NCI-H345 treated with DMSO at 0.1 percent for 48 hours (cell line): Measurements from ENCODE around the gene LYZL6.
A peak's percentile ranks its signal among the peaks of the same experiment; 100 is the strongest.
"Not testable (repeated sequence)": the region's sequence is repeated elsewhere in the genome, so short reads cannot be mapped to it uniquely, and the experiment has no call there.

Source experiments
- DNase-seq: peaks from one replicate; lab custom pipeline; 2025; ENCODE audit not compliant: unreplicated experiment; lab: John Stamatoyannopoulos, UW

The LYZL6 gene

GRCh38 chr17:35948092-35948491, 4.6 kb upstream of the LYZL6 start:
- no peak for DNase-seq

GRCh38 chr17:35947156-35947585, 3.7 kb upstream of the LYZL6 start:
- DNase-seq = peak; percentile 50

DNA sequence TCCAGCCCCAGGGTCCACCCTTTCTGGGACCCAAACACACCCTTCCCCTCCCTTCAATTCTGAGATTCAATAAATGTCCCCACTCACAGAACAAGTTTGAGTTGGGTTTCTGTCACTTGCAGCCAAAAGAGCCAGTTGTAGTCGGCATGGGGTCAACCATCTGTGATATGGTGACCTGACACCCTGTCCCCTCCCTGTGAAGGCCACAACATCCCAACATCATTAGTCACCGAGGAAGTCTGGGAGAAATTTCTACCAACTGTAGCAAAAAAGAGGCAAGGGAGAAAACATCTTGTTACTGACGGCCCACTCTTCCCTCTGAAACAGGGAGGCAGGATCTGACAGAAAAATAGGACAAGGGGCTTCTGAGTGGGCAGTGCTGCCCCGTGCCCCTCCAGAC, 638 bp upstream of the LYZL6 start:
- no peak for DNase-seq

DNA sequence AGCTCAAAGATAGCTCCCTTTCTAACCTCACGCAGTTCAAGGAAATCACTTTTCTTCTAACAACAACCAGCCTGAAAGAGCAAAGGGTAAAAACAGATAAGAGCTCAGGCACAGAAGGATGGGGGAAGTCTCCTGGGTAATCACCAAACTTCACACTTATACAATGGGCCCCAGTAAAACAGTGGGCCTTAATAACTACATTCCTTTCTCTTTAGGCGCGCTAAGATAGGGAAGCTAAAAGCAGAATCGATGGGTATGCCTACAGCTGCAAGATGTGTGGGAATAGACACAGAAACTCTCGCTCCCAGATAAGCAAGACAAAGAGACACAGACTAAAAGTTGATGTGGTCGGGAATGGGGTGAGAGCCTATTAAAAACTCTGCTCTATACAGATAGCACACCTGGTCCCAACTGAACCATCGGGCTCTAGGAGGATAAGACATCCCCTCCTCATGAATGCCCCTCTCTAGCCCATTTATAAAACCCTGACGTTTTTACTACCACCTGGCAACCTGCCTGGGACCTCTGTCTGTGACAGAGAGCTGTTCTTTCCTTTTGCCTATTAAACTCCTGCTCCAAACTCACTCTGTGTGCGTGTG, 826 bp downstream of the LYZL6 start:
- DNase-seq = no peak

DNA sequence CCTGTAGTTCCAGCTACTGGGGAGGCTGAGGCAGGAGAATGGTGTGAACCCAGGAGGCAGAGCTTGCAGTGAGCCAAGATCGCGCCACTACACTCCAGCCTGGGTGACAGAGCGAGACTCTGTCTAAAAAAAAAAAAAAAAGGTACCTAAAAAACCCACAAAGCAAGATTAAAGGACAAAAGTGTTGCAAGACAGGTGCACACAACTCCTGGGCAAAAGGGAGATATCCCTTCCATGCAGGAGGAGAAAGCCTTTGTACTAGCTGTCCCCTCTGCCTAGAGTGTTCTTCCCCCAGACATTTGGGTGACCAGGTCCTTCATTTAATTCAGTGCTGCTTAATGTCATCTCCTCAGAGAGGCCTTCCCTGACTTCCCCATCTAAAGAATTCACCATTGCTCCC, 5.0 kb downstream of the LYZL6 start:
- not testable (repeated sequence) for DNase-seq

DNA sequence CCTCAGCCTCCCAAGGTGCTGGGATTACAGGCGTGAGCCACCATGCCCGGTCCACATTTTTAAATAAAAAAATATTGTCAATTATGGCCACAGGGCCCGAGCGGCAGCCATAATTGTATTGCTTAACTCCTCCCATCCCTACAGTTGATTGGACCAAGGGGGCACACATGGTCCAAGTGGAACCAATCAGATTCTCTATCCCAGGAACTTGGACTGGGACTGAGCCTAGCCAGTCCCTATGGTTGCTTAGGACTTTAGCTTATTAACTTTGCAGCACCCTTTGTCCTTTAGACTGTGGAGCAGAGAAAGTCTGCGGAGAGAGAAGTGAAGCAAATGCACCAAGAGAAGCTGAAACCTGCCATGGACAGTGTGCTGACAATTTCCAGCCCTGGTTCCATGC, 7.5 kb downstream of the LYZL6 start:
- no peak for DNase-seq

GRCh38 chr17:35934760-35935159, 8.8 kb downstream of the LYZL6 start:
- DNase-seq = no peak

GRCh38 chr17:35932586-35932985, 10.9 kb downstream of the LYZL6 start:
- no peak for DNase-seq

GRCh38 chr17:35931794-35932425, 11.6 kb downstream of the LYZL6 start:
- DNase-seq = no peak

- peak; percentile 67 for DNase-seq
Measured at GRCh38 chr17:35930211-35931065, 13.1 kb downstream of the LYZL6 start, which contains the start of gene RDM1. Gene RDM1, minus strand, starts transcription at chr17:35930773. Its CDS starts 46 bp downstream, at chr17:35930727.

- no peak for DNase-seq
Measured at GRCh38 chr17:35927714-35928113, 15.8 kb downstream of the LYZL6 start.

- DNase-seq = no peak
Measured at GRCh38 chr17:35923609-35924114, 19.9 kb downstream of the LYZL6 start.

DNA sequence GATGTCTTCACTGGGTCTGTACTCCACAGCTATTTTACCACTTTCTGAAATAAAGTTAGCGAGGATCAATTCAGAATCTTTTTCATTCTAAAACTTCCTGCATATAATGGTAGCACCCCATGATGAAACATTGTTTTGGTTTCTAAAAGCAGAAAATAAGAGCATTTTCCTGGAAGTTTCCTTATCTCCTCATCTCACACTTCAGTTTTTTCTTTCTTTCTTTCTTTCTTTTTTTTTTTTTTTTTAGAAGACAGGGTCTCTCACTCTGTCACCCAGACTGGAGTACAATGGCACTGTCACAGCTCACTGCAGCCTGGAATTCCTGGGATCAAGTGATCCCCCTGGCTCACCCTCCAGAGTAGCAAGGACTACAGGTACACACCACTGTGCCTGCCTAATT, 23.3 kb downstream of the LYZL6 start:
- DNase-seq = no peak

DNA sequence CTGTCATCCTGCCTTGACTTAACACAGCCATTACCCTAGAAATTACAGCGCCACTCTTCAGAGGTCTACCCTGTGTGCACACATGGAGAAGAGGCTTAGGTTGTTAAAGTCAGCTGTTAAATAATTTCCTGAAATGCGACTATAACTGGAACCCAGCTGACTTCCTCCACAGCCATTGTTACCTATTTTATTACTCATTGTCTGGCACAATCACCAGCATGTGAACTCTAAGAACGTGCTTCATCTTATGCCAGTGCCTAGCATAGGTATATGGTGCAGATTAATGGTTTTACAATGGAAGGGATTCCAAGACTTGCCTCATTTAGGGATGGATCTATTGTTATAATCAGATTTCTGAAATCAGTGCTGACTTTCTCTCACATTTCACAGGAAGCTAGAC, 24.8 kb downstream of the LYZL6 start:
- DNase-seq = no peak

GRCh38 chr17:35917519-35918213, 25.8 kb downstream of the LYZL6 start:
- DNase-seq = no peak

GRCh38 chr17:35915153-35915964, 28.2 kb downstream of the LYZL6 start:
- DNase-seq = no peak

DNA sequence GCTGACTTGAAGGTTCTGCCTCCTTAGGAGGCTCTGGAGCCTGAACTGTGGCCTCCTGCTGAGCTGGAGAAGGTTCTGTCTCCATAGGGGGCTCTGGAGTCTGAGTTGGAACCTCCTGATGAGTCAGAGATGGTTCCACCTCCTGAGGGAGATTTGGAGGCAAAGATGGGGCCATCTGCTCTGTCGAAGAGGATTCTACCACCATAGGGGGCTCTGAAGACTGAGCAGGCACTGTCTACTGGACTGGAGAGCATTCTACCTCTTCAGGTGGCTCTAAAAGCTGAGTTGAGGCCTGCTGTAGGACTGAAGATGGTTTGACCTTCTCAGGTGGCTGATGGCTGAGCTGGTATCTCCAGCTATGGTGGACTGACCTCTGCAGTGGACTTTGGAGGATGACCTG, 29.2 kb downstream of the LYZL6 start:
- DNase-seq = no peak

- no peak for DNase-seq
Measured at GRCh38 chr17:35913609-35914008, 29.9 kb downstream of the LYZL6 start.

DNA sequence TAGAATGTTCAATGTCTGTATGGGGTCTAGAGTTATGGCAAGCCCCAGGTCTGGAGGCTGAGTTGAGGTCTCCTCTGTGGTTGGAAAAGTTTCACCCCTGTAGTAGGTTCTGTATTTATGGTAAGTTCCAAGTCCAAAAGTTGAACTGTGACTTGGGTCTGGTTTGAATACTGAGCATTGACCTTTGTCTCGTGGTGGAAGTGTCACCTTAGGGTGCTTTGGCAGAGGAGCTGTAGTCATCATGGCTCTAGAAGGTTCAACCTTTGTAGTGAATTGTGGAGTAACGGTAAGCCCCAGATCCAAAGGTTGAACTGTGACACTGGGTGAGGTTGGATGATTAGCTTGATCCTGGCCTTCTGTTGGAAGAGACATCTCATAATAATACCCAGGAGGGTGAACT, 30.6 kb downstream of the LYZL6 start:
- no peak for DNase-seq

DNA sequence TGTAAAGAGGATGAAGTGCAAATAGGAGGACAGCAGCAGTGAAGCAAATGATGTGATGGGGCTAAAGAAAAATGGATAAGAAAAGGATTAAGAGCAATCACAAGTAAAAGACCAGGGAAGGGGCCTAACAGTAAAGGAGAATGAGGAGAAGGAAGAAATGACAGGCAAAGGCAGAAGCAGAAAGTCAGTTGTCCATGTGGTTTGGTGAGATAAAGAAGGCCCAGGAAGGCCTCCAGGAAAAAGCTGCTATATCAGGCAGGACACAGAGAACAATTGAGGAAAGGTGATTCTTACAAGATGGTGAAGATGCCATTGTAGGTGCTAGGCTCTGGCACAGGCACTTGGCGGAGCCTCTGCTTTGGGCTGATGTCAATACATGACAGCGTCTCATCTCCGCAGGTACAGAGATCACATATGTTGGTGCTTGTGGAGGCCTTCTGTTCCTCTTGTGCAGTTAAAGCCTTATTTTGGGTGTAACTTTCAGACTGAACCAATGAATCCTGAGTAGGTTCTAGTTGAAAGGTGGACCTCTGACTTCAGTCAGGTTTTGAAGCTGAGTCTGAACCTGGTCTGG, 31.1 kb downstream of the LYZL6 start:
- no peak for DNase-seq
